ENCODE results near the gene HEATR5B.
"Not testable (repeated sequence)": the region's sequence is repeated elsewhere in the genome, so short reads cannot be mapped to it uniquely, and the experiment has no call there.

The HEATR5B gene

DNA sequence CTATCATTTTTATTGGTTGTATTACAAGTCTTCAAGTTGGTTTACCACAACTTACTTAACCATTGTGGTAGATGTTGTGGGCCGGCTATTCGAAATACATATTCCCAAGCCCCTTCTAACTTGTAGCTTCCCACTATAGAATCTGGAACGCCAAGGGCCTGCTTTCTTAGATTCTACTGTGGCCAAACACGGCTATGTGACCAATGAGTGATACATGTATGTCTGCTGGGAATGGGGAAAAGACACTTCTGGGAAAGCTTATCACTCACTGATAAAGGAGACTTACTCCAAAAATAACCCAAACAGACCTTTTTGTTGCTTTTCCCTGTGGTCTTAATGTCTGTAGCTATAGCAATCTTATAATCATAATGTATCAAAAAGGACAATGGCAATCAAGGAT, 142.3 kb downstream of the HEATR5B start:
- no peak for DNase-seq (ENCODE audit: low spot score)

DNA sequence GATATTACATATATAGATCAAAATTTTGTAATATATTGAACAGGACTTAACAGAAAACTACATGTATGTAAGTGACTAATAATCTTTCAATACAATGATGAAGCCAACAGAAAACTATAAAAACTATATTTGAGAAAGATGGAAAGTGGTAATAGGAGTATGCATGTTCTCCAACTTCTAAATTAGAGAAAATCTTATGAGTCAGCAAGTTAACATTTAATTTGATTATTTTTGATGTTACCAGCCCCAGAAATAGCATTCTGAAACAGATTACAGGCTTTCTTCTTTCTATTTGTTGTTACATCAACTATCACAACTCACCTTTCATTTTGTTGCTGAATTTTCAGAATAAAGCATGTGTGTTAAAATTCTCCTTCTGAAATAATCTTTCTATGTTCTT, 147.6 kb downstream of the HEATR5B start:
- DNase-seq (ENCODE audit: low spot score): not testable (repeated sequence)

DNA sequence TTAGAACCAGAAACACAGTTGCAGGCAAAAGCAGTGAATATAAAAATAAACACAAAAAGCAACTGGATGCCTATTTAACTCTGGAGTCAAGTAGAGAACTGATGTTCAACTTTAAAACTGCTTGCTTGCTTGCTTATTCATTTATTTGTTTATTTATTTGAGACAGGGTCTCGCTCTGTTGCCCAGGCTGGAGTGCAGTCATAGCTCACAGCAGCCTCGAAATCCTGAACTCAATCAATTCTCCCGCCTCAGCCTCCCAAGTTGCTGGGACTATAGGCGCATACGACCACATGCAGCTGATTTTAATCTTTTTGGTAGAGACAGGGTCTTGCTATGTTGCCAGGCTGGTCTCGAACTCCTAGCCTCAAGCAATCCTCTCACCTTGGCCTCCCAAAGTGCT, 152.5 kb downstream of the HEATR5B start:
- not testable (repeated sequence) for DNase-seq (ENCODE audit: low spot score)
